Measurements from ENCODE around the gene OR51D1.

The OR51D1 gene, protein sequence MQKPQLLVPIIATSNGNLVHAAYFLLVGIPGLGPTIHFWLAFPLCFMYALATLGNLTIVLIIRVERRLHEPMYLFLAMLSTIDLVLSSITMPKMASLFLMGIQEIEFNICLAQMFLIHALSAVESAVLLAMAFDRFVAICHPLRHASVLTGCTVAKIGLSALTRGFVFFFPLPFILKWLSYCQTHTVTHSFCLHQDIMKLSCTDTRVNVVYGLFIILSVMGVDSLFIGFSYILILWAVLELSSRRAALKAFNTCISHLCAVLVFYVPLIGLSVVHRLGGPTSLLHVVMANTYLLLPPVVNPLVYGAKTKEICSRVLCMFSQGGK

GRCh38 chr11:4636962-4637661 lies at the start of gene OR51D1:
OR51D1 (plus strand) TSS chr11:4637477; CDS start chr11:4639791, 2,314 bp downstream.
- intact Hi-C loops (cut with DNase I): loop anchor here (2.0 to 10.0 kb wide), 3 partner anchors 28 to 1168 kb away; partner anchors contain the start of genes OR52N2 and TRIM68
- peak; percentile 45 to 95 (median 74) for DNase-seq

GRCh38 chr11:4589017-4589416 lies 48.3 kb upstream of the OR51D1 start:
- intact Hi-C loops (cut with DNase I): no loop called here
- DNase-seq: no peak

DNA sequence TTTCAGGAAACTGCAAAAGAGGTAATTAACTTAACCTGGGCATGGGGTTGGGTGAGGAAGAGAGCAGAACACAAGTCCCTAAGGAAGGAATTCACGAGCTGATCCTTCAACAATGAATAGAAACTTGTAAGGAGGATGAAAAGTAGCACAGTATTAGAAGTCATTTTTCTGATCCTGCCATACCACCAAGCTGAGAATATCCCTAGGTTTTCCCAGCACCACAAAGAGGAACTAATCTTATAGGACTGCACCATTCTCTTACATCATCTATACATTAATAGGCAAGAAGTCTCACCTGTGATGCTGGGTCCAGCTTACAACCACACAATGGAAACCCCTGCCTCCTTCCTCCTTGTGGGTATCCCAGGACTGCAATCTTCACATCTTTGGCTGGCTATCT lies 43.5 kb upstream of the OR51D1 start, which contains the start of gene OR52I1:
Gene OR52I1 (plus strand): TSS at position 301 of the 400 bp plus-strand sequence. CDS start 0 bp downstream, at position 301.
- intact Hi-C loops (cut with DNase I): no loop called here
- no peak for DNase-seq

GRCh38 chr11:4605057-4605456 lies 32.2 kb upstream of the OR51D1 start:
- DNase-seq: peak in 1 of 10 donors; percentile 74
- intact Hi-C loops (cut with DNase I): no loop called here

DNA sequence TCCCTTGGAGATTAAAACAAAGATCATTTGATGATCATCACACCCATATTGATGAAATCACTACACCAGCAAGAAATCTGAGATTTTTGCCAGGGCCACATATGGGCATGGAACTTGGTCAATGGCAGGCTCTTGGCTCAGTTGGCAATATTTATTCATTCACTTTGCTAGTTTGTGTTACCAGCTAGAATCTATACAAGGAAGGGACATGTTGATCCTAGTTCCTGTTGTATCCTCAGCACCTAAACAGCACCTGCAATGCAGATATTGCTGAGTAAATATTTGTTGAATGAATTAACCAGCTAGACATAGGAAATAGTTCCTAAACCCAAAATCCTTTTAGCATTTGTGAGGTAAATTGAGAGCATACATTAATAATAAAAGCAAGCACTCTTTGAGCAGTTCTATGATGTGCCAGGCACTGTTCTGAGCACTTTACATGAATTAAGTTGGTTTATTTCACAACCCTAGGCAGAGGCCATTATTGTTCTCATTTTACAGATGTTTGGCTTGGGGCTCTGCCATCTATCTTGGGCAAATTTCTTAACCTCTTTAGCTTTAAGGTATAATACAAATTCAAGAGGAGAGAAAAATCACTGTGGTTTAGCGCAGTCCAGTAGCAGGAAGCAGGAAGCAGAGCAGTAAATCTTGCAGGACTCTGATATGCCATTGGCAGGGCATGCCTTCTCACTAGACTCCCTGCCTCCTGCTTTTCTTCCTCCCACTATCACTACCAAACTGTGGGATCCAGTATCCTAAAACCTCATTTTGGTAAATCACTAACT lies 30.9 kb upstream of the OR51D1 start:
- intact Hi-C loops (cut with DNase I): no loop called here
- no peak for DNase-seq

GRCh38 chr11:4607096-4607495 lies 30.2 kb upstream of the OR51D1 start:
- DNase-seq: no peak
- intact Hi-C loops (cut with DNase I): no loop called here

GRCh38 chr11:4607781-4608666 lies 29.3 kb upstream of the OR51D1 start, which contains the start of gene TRIM68:
TRIM68 (minus strand) TSS chr11:4608231; CDS start chr11:4605504, 2,727 bp downstream.
- peak; percentile 94 to 100 (median 98) for DNase-seq
- intact Hi-C loops (cut with DNase I): loop anchor here (2.0 kb wide), 1 partner anchor 29 kb away; the partner anchor contains the start of gene OR51D1

- intact Hi-C loops (cut with DNase I): no loop called here
- no peak for DNase-seq
These were observed 26.9 kb upstream of the OR51D1 start for GRCh38 chr11:4610258-4610935.

DNA sequence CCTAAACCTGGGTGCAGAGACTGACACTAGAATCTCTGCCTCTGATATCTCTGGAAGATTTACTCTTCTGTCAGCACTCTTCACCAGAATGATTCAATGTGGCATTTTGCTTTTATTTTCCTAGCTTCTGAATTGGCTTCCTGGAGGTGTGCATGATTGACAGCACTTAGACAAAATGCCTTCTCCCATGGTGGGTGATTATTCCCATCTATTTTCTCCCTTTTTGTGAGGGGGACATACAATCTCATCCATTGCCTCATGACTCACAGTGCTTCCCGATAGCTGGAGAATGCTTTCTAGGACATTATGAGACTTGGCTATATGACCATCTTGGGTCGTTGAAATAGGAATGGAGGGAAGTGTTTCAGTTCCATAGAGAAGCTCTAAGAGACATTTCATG lies 25.3 kb upstream of the OR51D1 start:
- intact Hi-C loops (cut with DNase I): no loop called here
- no peak for DNase-seq

GRCh38 chr11:4615856-4616444 lies 21.3 kb upstream of the OR51D1 start:
- no peak for DNase-seq
- intact Hi-C loops (cut with DNase I): no loop called here

- intact Hi-C loops (cut with DNase I): no loop called here
- no peak for DNase-seq
These were observed 17.8 kb upstream of the OR51D1 start for GRCh38 chr11:4619514-4619913.

GRCh38 chr11:4626207-4627099 lies 10.8 kb upstream of the OR51D1 start:
- DNase-seq: peak in 4 of 10 donors; percentile 33 to 44 (median 40)
- intact Hi-C loops (cut with DNase I): no loop called here

GRCh38 chr11:4636136-4636535 lies 1.1 kb upstream of the OR51D1 start:
- no peak for DNase-seq
- intact Hi-C loops (cut with DNase I): loop anchor here (2.0 to 10.0 kb wide), 3 partner anchors 27 to 1169 kb away; partner anchors contain the start of genes OR52N2 and TRIM68

- no peak for DNase-seq
- intact Hi-C loops (cut with DNase I): loop anchor here (2.0 to 10.0 kb wide), 3 partner anchors 29 to 1167 kb away; partner anchors contain the start of genes OR52N2 and TRIM68
These were observed 378 bp downstream of the OR51D1 start for GRCh38 chr11:4637662-4638047.

DNA sequence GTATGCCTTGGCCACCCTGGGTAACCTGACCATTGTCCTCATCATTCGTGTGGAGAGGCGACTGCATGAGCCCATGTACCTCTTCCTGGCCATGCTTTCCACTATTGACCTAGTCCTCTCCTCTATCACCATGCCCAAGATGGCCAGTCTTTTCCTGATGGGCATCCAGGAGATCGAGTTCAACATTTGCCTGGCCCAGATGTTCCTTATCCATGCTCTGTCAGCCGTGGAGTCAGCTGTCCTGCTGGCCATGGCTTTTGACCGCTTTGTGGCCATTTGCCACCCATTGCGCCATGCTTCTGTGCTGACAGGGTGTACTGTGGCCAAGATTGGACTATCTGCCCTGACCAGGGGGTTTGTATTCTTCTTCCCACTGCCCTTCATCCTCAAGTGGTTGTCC lies 2.7 kb downstream of the OR51D1 start:
- no peak for DNase-seq
- intact Hi-C loops (cut with DNase I): loop anchor here (5.0 to 10.0 kb wide), 3 partner anchors 362 to 1165 kb away; partner anchors contain the start of genes OR51M1 and OR52N2

DNA sequence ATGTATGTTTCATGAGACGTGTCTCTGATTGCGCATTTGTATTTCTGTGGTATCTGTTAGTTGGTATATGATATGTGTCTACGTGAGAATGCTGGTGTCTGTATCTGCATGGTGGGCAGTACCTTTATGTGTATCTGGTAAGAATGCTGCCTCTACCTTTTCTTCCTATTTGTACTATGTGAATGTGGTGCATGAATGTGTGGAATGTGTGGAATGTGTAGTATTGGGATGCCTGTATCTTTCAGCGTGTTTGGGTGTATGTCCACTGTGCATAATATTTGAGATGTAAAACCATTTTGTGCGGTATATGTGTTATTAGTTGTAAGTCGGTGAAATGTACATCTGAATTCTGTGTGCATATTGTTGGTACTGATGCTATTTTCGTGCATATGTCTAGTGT lies 4.2 kb downstream of the OR51D1 start:
- no peak for DNase-seq
- intact Hi-C loops (cut with DNase I): loop anchor here (10.0 kb wide), 1 partner anchor 743 kb away; the partner anchor contains the start of gene OR51M1

GRCh38 chr11:4642043-4642442 lies 4.8 kb downstream of the OR51D1 start:
- DNase-seq: no peak
- intact Hi-C loops (cut with DNase I): loop anchor here (10.0 kb wide), 1 partner anchor 743 kb away; the partner anchor contains the start of gene OR51M1
